Spinal cord (tissue), 10 donors: ENCODE measurements around the gene VWA3B. TPM values are rescaled to one million over a fixed set of nuclear protein-coding genes. Genes with fewer than 3 reads are reported as not detected.
A peak's percentile ranks its signal among the peaks of the same experiment; 100 is the strongest.
"Not testable (repeated sequence)": the region's sequence is repeated elsewhere in the genome, so short reads cannot be mapped to it uniquely, and the experiment has no call there.

Source experiments
- DNase-seq, 6 donors: peaks; one replicate each; pipeline versions ENCODE4 v3.0.0 to v3.0.0-alpha.2; 2013 to 2015; ENCODE audit warnings: low spot score in 6 of 6, low read depth in 4 of 6
- H3K27ac ChIP-seq: one replicate; pipeline ENCODE4 v1.5.1; 2013; ENCODE audit warnings: low read depth, low read length, control low read depth
- H3K27me3 ChIP-seq: one replicate; pipeline ENCODE4 v1.6.1; 2013; ENCODE audit warnings: low read length; ENCODE audit not compliant: control insufficient read depth, insufficient read depth
- H3K36me3 ChIP-seq: one replicate; pipeline ENCODE4 v1.6.1; 2013; ENCODE audit warnings: low read length; ENCODE audit not compliant: control insufficient read depth, insufficient read depth
- H3K4me1 ChIP-seq: one replicate; pipeline ENCODE4 v1.6.1; 2013; ENCODE audit warnings: low read length; ENCODE audit not compliant: control insufficient read depth, insufficient read depth
- H3K4me3 ChIP-seq: one replicate; pipeline ENCODE4 v1.5.1; 2013; ENCODE audit warnings: low read depth, low read length, control low read depth
- H3K9me3 ChIP-seq: one replicate; pipeline ENCODE4 v1.6.1; 2013; ENCODE audit warnings: low read length; ENCODE audit not compliant: control insufficient read depth, insufficient read depth
- WGBS: methylation state at CpG from one replicate; pipeline ENCODE4 v1.1.5; 2013; ENCODE audit warnings: missing lambda C conversion rate; ENCODE audit not compliant: insufficient coverage; 5-methylcytosine and 5-hydroxymethylcytosine counted together
- polyA plus RNA-seq, 2 donors: library from polyadenylated mRNA; unstranded; fragments of 120-200 nt; gene quantifications; one replicate each; pipeline ENCODE4 v1.2.1, GENCODE V29; 2013; ENCODE audit not compliant: insufficient read length in 2 of 2
- total RNA-seq, 2 donors: library from RNA; depleted of rRNA in 1 of 2; stranded (reverse); fragments of 120-200 nt in 1 of 2; fragments of >200 nt in 1 of 2; gene quantifications; one replicate each; pipeline versions ENCODE4 v1.2.3 to v1.2.4, GENCODE V29; 2013 to 2014
- donor health status: healthy.

Gene VWA3B
- total and polyA plus RNA-seq, 4 donors: 1.5 to 5.9 (median 3.3) TPM

DNA sequence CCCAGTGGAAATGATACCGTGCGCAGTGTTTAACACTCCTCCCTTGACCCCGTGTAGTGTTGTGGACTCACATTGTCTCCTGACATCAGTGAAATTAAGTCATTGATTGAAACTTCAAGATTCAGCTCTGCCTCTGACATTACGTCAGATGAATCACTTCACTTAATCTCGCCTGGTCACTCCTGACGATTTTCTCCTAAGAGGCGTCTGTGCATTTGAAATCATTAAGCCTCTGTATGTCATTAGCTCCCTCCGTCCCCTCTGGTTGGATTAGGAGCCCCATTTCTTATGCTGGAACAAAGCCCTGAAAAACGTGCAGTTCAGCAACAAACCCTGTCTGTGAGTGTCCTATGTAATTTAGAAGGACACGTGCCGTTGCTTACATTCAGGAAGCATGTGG lies 222.6 kb downstream of the VWA3B start:
- Histone ChIP-seq H3K36me3 (peaks cover 2% of the 10 kb centered on the region), H3K4me3 (no peak overlapping the region), H3K4me1 (peaks cover 3% of the 10 kb centered on the region), H3K9me3 (no peaks in the 10 kb centered on the region), H3K27me3 (no peaks in the 10 kb centered on the region), H3K27ac (no peak overlapping the region)
- 84% methylated on average over 11 of the region's 11 CpGs for WGBS
- no peak for DNase-seq

DNA sequence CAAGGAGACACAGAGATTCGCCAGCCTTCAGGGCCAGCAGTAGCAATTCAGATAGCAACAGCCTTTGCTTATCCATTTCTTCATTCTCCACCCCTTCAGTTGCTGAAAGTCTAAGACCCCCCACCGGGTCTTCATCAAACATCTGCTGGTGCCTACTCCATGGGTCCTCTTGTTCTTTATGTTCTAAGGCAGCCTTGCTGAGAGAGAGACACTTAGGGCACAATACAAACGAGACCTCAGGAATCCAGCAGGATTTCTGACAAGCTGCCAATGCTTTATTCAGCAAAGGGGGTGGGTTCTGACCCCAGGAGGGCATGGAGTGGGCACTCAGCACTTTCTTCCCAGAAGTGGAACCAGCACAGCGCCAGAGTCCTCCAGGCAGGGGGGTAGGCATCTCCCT lies 223.0 kb downstream of the VWA3B start:
- no peaks in the 10 kb centered on the region for H3K9me3 ChIP-seq
- peaks cover 2% of the 10 kb centered on the region for H3K36me3 ChIP-seq
- H3K27me3 ChIP-seq: no peaks in the 10 kb centered on the region
- no peak overlapping the region for H3K27ac ChIP-seq
- H3K4me3 ChIP-seq: no peak overlapping the region
- no peak for DNase-seq
- peaks cover 3% of the 10 kb centered on the region for H3K4me1 ChIP-seq
- 54% methylated on average over 2 of the region's 4 CpGs for WGBS

DNA sequence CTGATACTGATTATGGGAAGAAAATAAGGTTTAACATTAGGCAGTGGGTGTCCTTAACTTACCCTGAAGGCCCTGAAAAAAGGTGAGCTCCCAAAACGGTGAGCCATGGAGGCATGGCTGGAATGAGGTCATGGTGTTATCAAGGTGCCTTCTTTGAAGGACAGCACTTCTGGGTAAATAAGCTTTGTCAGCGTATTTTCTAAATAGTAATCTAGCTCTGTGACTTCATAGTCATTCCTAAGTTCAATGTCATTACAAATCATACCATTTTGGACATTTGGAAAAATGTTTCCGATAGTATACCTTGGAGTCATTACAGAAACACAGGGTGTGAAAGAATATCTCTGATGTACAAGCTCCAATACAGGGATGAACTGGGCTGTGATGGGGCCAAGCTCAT lies 224.1 kb downstream of the VWA3B start:
- WGBS: 91% methylated on average over 2 of the region's 3 CpGs

DNA sequence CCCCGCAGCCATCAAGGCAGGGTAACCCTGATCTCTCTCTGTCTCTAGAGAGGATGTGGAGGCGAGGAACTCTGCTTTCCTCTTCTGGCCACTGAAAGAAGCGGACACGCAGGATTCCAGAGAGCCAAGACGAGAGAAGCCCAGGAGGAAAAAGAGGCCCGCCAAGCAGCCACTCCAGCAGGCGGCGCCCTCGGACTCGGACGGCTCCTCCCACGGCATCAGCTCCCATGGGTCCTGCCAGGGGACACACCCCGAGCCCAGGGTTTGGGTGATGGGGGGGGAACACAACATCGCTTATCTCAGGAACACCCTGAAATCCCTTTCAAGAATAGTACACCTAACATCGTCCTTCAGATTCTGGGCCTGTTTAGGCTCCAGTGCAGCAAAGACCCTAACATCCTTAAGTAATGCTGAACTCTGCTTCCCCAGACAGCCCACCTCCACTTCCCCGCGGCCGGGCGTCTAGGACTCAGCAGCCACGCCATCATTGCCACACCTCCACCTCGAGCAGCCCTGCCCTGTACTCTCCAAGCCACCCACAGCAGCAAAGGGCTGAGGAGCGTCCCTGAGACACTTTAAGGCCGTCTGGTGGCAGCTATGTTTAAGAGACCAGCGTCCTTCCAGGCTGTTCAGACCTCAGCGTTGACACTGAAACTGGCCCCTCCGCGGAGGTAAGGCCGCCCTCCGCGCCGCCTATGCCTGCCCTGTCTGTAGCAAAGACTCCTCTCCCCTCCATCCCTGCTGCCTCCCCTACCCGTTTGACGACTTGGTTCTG lies 225.0 kb downstream of the VWA3B start:
- H3K4me3 ChIP-seq: no peak overlapping the region
- H3K27ac ChIP-seq: no peak overlapping the region
- 79% methylated on average over 33 of the region's 33 CpGs for WGBS
- H3K9me3 ChIP-seq: no peaks in the 10 kb centered on the region
- DNase-seq: no peak
- H3K36me3 ChIP-seq: peaks cover 2% of the 10 kb centered on the region
- H3K4me1 ChIP-seq: peaks cover 3% of the 10 kb centered on the region
- no peaks in the 10 kb centered on the region for H3K27me3 ChIP-seq

More for the DNA sequence above, 224.1 kb downstream of the VWA3B start:
- no peak for DNase-seq
- Histone ChIP-seq H3K27ac (no peak overlapping the region), H3K4me1 (peaks cover 3% of the 10 kb centered on the region), H3K27me3 (no peaks in the 10 kb centered on the region), H3K4me3 (no peak overlapping the region), H3K36me3 (peaks cover 2% of the 10 kb centered on the region), H3K9me3 (no peaks in the 10 kb centered on the region)

DNA sequence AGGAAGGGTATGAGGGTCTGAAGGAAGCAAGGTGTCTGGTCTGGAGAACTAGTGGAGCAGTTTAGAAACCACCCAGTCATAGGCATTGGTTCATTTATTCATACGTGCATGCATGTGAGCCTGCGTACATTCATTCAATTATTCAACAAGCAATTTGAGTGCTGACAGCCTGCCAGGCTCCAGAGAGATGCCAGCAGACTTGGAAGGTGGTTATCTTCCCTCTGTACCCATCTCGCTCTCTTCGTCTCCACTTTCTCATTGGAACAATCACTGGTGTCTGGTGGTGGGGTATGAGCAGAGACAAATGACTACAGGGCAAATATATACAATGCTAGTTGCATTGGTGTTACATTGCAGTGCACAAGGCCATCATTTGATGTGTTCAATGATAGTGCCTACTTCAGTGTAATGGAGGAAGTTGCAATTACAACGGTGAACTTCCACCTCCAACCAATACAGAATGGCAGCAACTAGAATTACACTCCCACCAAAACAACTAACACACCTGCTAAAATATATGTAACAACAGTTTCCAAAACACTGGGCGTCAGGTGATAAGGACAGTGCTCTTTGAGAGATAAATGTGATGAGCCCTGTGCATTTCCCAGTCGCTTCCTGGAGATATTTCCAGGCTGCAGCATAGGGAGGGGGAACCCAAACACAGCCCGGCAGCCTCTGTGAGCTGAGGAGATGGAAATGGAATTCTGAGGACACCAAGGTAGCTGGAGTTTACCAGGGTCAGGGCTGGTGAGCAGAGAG lies 226.7 kb downstream of the VWA3B start:
- Histone ChIP-seq H3K36me3 (peaks cover 2% of the 10 kb centered on the region), H3K9me3 (no peaks in the 10 kb centered on the region), H3K27me3 (no peaks in the 10 kb centered on the region), H3K4me1 (no peaks in the 10 kb centered on the region), H3K27ac (no peak overlapping the region), H3K4me3 (no peak overlapping the region)
- DNase-seq: peak in 1 of 6 donors; percentile 50
- WGBS: 80% methylated on average over 4 of the region's 8 CpGs

DNA sequence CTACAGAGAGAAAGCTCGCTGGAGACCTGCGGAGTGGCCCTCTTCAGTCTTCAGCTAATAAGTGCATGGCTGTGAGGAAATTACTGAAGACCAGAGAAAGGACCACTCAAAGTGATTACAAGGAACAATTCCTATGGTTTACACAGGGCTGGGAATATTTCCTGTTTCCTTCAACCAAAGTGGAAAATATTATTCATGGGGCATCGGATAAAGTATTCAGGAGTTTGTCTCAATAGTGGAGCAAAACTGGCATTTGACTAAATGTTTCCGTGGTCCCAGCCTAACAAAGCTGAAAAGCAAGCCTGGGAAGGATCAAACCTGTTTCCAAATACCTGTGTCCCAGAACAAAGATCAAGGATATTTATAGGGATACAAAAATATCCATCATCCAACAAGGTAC lies 227.3 kb downstream of the VWA3B start:
- H3K4me1 ChIP-seq: no peaks in the 10 kb centered on the region
- H3K4me3 ChIP-seq: no peak overlapping the region
- H3K36me3 ChIP-seq: peaks cover 2% of the 10 kb centered on the region
- 96% methylated on average over 2 of the region's 4 CpGs for WGBS
- no peaks in the 10 kb centered on the region for H3K9me3 ChIP-seq
- H3K27ac ChIP-seq: no peak overlapping the region
- DNase-seq: no peak
- no peaks in the 10 kb centered on the region for H3K27me3 ChIP-seq

DNA sequence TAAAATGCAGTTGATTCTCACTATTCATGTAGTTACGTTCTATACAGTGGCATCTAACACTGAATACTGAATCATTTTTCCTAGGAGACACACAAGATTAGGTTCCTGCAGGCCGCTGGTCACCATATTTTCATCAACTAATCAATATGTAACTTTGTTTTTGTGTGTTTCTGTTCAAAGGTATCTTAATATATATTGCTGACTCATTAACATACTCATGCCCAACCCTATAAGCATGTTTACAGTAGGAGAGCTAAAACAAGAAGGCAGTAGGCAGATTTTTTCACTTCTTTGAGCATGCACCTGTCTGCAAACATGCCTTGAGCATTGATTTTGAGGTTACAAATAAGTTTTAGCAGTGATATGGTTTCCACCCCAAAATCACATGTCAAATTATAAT lies 229.0 kb downstream of the VWA3B start:
- no peaks in the 10 kb centered on the region for H3K4me1 ChIP-seq
- H3K36me3 ChIP-seq: peaks cover 2% of the 10 kb centered on the region
- no peak overlapping the region for H3K27ac ChIP-seq
- no peak overlapping the region for H3K4me3 ChIP-seq
- WGBS: no CpG with 5 or more reads among the region's 2 CpGs
- no peaks in the 10 kb centered on the region for H3K27me3 ChIP-seq
- H3K9me3 ChIP-seq: no peaks in the 10 kb centered on the region
- no peak for DNase-seq

DNA sequence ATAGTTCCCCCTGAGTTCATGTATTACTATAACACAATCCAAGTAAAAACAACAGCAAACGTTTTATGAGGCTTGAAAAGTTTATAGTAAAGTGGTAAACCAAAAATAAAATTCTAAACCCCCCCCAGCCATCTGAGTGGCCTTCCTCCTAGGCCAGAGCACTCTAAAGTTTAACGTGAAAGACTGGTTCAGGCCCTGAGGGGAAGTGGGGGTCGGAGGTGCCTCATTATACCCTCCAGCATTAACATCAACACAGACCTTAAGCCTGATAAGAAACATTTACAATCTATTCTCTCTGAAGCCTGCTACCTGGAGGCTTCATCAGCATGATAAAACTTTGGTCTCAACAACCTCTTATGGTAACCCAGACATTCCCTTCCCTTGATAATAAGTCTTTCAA lies 230.2 kb downstream of the VWA3B start:
- Histone ChIP-seq H3K36me3 (no peaks in the 10 kb centered on the region), H3K4me1 (no peaks in the 10 kb centered on the region), H3K4me3 (no peak overlapping the region), H3K9me3 (peaks cover 4% of the 10 kb centered on the region), H3K27ac (no peak overlapping the region), H3K27me3 (no peaks in the 10 kb centered on the region)
- WGBS: no CpG with 5 or more reads among the region's 3 CpGs
- no peak for DNase-seq

DNA sequence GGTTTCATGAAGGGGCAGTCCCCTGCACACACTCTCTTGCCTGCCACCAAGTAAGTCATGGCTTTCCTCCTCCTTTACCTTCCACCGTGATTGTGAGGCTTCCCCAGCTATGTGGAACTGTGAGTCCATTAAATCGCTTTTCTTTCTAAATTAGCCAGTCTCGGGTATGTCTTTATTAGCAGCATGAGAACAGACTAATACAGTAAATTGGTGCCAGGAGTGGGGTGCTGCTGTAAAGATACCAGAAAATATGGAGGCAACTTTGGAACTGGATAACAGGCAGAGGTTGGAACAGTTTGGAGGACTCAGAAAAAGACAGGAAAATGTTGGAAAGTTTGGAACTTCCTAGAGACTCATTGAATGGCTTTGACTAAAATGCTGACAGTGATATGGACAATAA lies 233.2 kb downstream of the VWA3B start:
- not testable (repeated sequence) for H3K4me1 ChIP-seq, H3K27me3 ChIP-seq, H3K27ac ChIP-seq, H3K36me3 ChIP-seq, DNase-seq, H3K9me3 ChIP-seq, H3K4me3 ChIP-seq
- no CpG with 5 or more reads among the region's 3 CpGs for WGBS

DNA sequence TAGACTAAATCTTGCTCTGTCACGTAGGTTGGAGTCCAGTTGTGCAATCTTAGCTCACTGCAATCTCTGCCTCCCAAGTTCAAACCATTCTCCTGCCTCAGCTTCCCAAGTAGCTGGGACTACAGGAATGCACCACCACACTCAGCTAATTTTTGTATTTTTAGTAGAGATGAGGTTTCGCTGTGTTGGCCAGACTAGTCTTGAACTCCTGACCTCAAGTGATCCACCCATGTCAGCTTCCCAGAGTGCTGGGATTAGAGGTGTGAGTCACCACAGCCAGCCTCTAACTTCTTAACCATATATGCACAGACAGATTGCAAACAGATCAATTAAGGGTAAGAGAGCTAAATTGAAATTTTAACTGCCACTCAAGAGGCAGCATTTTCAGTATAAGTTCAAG lies 237.2 kb downstream of the VWA3B start:
- Histone ChIP-seq H3K4me3 (no peak overlapping the region), H3K9me3 (peaks cover 9% of the 10 kb centered on the region), H3K36me3 (no peaks in the 10 kb centered on the region), H3K27me3 (no peaks in the 10 kb centered on the region), H3K27ac (no peak overlapping the region), H3K4me1 (no peaks in the 10 kb centered on the region)
- no peak for DNase-seq
- 100% methylated on average over 1 of the region's 2 CpGs for WGBS
